ENCODE results near the gene SMAD3.

- no peak for TF ChIP-seq CTCF (IDR thresholded peaks at IDR 0.05)
- TF ChIP-seq POLR2A (IDR thresholded peaks at IDR 0.05): no peak
- TF ChIP-seq POLR2AphosphoS5 (IDR thresholded peaks at IDR 0.05): no peak
Measured at GRCh38 chr15:67161412-67161811, 96.0 kb downstream of the SMAD3 start.

All from prostate gland (tissue), 2 donors.